HAP-1 (cell line): ENCODE data around the gene C15orf61.

ENCODE experiments used
- DNase-seq, 2 experiments: peaks; one replicate each; pipeline ENCODE4 v3.0.0-alpha.2; 2016 to 2020; ENCODE audit warnings: low spot score in 2 of 2
- H3K27me3 ChIP-seq: fragments of 250-450 bp; sonication (Bioruptor Pico); 2 replicates; pipeline ENCODE4 v1.5.1; 2020; ENCODE audit warnings: low read depth, mild to moderate bottlenecking, moderate library complexity
- H3K36me3 ChIP-seq: fragments of 250-450 bp; sonication (Bioruptor Pico); replicated peaks from 2 replicates; pipeline ENCODE4 v1.5.1; 2020; ENCODE audit warnings: mild to moderate bottlenecking
- H3K4me1 ChIP-seq: fragments of 250-450 bp; sonication (Bioruptor Pico); 2 replicates; pipeline ENCODE4 v1.5.1; 2020; ENCODE audit warnings: mild to moderate bottlenecking
- H3K4me3 ChIP-seq: fragments of 250-450 bp; sonication (Bioruptor Pico); 2 replicates; pipeline ENCODE4 v1.5.1; 2020; ENCODE audit warnings: mild to moderate bottlenecking, moderate library complexity
- H3K9me3 ChIP-seq: fragments of 250-450 bp; sonication (Bioruptor Pico); 2 replicates; pipeline ENCODE4 v1.5.1; 2020; ENCODE audit warnings: mild to moderate bottlenecking, moderate library complexity
- in situ Hi-C: fragments of 300-500 bp; cut with MboI; formaldehyde crosslinking; loops from 3 replicates; pipeline ENCODE4 v1.14.3; 2020; ENCODE audit warnings: low sequenced_read_pairs, inconsistent platforms, mixed read lengths

C15orf61 gene

GRCh38 chr15:67569668-67570067, 48.7 kb downstream of the C15orf61 start:
- in situ Hi-C loops: no loop called here
- Histone ChIP-seq H3K4me1 (peaks cover 11% of the 10 kb centered on the region), H3K4me3 (no peak overlapping the region), H3K27me3 (no peaks in the 10 kb centered on the region), H3K36me3 (no peaks in the 10 kb centered on the region), H3K9me3 (no peaks in the 10 kb centered on the region)
- DNase-seq: no peak

DNA sequence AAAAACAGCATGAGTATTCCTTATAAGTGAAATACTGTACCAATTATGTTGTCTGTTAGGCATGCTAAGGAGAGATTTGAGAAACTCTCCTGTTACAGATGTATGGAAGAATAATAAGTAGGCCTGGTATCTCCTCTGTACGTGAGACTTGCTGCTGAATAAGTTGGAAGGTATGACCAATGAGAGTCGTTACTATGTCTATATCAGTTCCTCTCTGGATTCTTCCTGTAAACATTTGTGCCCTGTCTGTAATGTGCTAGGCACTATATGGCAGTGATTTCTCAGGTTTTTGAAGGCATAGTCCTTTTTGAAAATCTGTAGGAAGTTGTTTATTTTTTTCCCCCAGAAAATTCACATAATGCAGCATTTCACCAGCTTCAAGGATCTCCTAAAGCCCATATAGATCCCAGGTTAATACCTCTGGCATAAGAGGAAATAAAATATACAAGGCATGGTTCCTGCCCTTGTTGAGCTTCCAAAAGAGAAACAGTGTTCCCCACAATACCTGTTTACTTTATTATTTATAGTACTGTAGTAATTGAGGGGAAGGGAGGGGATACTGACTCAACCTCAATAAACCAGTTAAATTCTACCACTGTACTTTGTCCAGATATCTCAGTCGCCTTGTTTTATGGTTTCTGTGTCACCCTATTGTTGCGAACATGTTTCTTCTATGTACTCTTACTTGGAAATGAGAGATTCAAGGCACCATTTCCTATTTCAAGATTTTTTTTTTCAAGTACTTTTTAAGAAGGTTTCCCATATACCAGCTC, 50.1 kb downstream of the C15orf61 start:
- Histone ChIP-seq H3K36me3 (no peaks in the 10 kb centered on the region), H3K27me3 (no peaks in the 10 kb centered on the region), H3K9me3 (no peaks in the 10 kb centered on the region), H3K4me3 (no peak overlapping the region), H3K4me1 (peaks cover 7% of the 10 kb centered on the region)
- in situ Hi-C loops: no loop called here
- no peak for DNase-seq

GRCh38 chr15:67571648-67572415, 50.9 kb downstream of the C15orf61 start:
- in situ Hi-C loops: no loop called here
- Histone ChIP-seq H3K36me3 (no peaks in the 10 kb centered on the region), H3K9me3 (no peaks in the 10 kb centered on the region), H3K4me3 (no peak overlapping the region), H3K27me3 (no peaks in the 10 kb centered on the region), H3K4me1 (peaks cover 2% of the 10 kb centered on the region)
- DNase-seq: no peak

DNA sequence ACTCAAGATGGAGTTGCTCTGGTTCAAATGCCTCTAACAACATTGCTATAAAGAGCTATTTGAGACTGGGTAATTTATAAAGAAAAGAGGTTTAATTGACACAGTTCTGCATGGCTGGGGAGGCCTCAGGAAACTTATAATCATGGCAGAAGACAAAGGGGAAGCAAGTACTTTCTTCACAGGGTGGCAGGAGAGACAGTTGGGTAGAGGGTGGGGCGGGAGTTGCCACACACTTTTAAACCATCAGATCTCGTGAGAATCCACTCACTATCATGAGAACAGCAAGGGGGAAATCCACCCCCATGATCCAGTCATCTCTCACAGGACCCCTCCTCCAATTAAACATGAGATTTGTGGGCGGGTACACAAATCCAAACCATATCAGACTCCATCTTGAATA, 52.3 kb downstream of the C15orf61 start:
- no peaks in the 10 kb centered on the region for H3K4me1 ChIP-seq
- in situ Hi-C loops: no loop called here
- DNase-seq: no peak
- H3K9me3 ChIP-seq: no peaks in the 10 kb centered on the region
- H3K27me3 ChIP-seq: no peaks in the 10 kb centered on the region
- no peaks in the 10 kb centered on the region for H3K36me3 ChIP-seq
- H3K4me3 ChIP-seq: no peak overlapping the region

DNA sequence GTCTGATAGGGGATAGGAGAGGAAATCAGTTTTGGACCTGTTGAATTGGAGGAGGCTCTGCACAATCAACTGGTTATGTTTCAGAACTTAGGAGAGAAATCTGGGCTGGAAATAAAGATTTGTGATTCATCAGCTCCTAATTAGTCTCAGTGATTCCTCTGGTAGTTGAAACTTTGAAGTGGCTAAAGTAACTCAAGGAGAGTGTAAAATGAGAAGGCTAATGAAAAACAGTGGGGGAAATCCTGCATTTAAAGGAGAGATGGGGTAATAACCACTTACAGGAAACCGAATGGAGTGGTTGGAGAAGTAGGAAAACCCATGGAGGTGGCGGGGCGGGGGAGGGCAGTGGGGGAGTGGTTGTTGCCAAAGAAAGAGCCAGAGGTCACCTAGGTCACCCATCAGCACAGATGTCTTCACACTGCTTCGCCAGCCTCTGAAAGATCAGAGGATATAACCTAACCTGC, 54.1 kb downstream of the C15orf61 start:
- H3K9me3 ChIP-seq: no peaks in the 10 kb centered on the region
- no peak for DNase-seq
- no peak overlapping the region for H3K4me3 ChIP-seq
- in situ Hi-C loops: no loop called here
- H3K36me3 ChIP-seq: no peaks in the 10 kb centered on the region
- peaks cover 3% of the 10 kb centered on the region; the same call in 1 of the 2 replicates for H3K4me1 ChIP-seq
- no peaks in the 10 kb centered on the region for H3K27me3 ChIP-seq

GRCh38 chr15:67578020-67578600, 57.2 kb downstream of the C15orf61 start:
- no peak for DNase-seq
- Histone ChIP-seq H3K36me3 (no peaks in the 10 kb centered on the region), H3K4me1 (peaks cover 5% of the 10 kb centered on the region; the same call in 1 of the 2 replicates), H3K27me3 (no peaks in the 10 kb centered on the region), H3K4me3 (no peak overlapping the region), H3K9me3 (no peaks in the 10 kb centered on the region)
- in situ Hi-C loops: no loop called here

DNA sequence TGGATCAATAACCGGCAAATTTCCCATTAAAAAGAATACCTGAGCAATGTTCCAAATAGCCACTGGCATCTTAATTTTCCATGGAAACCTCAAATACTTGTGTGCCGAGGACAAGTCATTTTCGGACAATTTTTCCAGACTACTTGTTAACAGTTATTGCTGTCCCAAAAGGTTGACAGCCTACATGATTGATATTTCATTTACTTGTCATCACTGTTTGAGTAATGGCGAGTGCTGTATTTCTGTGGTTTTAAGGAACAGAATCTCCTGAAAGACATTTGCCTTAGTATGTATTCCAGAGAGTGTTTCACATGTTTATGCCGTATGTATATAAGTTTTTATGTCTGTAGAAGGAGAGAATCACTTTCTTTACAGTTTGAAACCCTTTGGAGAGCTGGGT, 58.2 kb downstream of the C15orf61 start:
- DNase-seq: no peak
- no peak overlapping the region for H3K4me3 ChIP-seq
- in situ Hi-C loops: no loop called here
- H3K4me1 ChIP-seq: peaks cover 5% of the 10 kb centered on the region; the same call in 1 of the 2 replicates
- no peaks in the 10 kb centered on the region for H3K9me3 ChIP-seq
- no peaks in the 10 kb centered on the region for H3K27me3 ChIP-seq
- no peaks in the 10 kb centered on the region for H3K36me3 ChIP-seq
